Activated naive CD4-positive, alpha-beta T cell treated with anti-CD3 and anti-CD28 coated beads, Interleukin-2, amount 10 ng/mL, durations not matched to agents 5 hours and 36 hours (primary cell): Measurements from ENCODE around the gene RASGRP3. TPM values are rescaled to one million over a fixed set of nuclear protein-coding genes. Genes with fewer than 3 reads are reported as not detected.

Experiments
- total RNA-seq, 2 experiments: library from RNA; stranded (reverse); gene quantifications; one replicate each; pipeline ENCODE4 v1.2.3, GENCODE V29; 2021

Gene RASGRP3, protein sequence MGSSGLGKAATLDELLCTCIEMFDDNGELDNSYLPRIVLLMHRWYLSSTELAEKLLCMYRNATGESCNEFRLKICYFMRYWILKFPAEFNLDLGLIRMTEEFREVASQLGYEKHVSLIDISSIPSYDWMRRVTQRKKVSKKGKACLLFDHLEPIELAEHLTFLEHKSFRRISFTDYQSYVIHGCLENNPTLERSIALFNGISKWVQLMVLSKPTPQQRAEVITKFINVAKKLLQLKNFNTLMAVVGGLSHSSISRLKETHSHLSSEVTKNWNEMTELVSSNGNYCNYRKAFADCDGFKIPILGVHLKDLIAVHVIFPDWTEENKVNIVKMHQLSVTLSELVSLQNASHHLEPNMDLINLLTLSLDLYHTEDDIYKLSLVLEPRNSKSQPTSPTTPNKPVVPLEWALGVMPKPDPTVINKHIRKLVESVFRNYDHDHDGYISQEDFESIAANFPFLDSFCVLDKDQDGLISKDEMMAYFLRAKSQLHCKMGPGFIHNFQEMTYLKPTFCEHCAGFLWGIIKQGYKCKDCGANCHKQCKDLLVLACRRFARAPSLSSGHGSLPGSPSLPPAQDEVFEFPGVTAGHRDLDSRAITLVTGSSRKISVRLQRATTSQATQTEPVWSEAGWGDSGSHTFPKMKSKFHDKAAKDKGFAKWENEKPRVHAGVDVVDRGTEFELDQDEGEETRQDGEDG
- total RNA-seq, result 1 to 10 TPM; 5.1 to 5.8 TPM

DNA sequence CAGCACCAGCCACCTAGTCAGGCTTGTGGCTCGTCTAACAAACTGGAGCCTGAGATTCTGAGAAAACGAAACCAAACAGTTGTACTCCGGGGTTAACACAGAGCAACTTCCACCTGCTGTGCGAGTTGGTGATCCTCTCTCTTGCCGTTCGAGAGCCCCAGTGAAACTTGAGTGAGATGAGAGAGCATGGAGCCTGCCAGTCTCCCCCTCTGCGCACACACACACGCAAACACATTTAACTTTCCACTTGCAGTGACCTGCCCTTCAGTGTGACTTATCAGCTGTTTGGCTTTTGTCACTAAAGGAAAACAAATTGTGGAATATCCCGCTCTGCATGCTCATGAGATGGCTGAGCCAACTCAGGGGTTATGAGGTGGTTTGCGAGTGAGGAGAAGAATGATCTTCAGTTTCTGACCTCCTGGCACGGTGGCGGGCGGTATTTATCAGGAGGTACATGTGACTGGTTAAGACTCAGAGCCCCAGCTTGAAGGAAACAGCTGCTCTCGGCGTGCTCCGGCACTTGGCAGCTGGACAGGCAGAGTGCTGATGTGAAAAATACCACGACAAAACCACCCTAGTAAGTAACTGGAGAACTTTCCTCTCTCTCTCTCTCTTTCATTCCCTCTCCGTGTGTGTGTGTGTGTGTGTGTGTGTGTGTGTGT is at the start of gene RASGRP3:
Gene RASGRP3, plus strand, starts transcription at position 519 of the 662 bp plus-strand sequence. CDS start 38,488 bp downstream, outside the sequence.

DNA sequence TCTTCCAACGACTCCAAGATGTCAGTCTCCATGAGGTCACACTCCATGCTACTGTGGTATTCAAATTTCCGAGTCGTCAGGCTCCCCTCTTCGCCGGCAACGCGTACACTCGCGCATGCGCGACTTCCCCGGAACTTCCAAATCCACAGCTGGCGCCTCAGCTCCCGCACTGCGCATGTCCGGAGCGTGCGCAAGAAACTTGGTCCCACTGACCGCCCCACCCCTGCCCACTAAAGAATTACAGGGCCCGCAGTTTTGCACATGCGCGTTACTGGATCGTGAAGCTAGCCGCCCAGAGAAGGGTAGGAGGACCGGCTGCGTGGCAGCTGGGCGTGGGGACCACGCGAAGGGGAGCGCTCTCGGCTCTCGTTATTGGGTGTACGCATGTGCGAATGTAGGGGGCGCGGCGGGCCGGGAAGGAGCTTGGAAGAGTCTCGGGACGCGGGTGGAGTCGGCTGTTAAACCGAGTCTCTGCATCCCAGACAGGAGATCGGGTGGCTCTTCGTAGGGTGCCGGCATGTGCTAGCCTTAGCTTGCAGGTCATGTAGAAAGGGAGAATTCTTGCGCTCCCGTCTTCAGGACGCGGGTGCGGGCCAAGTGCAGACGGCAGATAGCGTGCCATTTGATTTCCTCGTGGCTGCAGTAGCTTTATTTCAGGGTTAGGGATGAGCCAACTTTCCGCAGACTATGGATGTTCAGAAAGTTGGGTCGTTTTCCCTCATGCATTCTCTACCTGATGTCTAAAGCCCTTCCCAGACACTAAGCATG is 122.9 kb downstream of the RASGRP3 start, which contains the start of gene FAM98A:
Gene FAM98A, minus strand, starts transcription at position 125 of the 768 bp plus-strand sequence. Its CDS starts 78 bp downstream, at position 47.

Other genes starting within 250 kb of the RASGRP3 start
- 10 to 100 TPM; 28.1 to 28.9 TPM for gene FAM98A, start 122.7 kb downstream of the RASGRP3 start, total RNA-seq